GM18505 (cell line): Measurements from ENCODE around the gene COPS3.

Experiments
- ATAC-seq: cut with Tn5 transposase; IDR thresholded peaks from one replicate; pipeline ENCODE4 v1.9.1; 2021; ENCODE audit not compliant: unreplicated experiment
- POLR2A ChIP-seq: IDR thresholded peaks from 4 replicates; pipeline ENCODE4 v1.6.1; 2011; ENCODE audit warnings: borderline replicate concordance; ENCODE audit not compliant: insufficient read depth, insufficient read length; ENCODE audit errors: extremely low read depth

The COPS3 gene

DNA sequence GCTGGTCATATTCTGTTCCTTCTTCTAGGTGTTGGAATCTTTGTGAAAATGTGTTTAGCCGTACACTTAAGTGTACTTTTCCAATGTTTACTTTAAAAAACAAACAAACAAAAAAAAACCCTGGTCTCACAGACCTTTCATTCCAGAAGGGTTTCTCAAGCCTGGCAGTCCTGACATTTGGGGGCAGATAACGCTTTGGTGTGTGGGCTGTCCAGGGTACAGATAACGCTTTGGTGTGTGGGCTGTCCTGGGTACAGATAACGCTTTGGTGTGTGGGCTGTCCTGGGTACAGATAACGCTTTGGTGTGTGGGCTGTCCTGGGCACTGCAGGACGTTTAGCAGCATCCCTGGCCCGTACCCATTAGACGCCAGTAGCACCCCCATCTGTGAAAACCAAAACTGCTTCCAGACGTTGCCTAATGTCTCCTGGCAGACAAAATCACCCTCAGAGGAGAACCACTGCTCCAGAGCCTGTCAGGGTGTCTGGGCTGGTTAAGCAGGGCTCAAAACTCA, 28.8 kb downstream of the COPS3 start:
- no peak for ATAC-seq
- TF ChIP-seq POLR2A, result no peak

DNA sequence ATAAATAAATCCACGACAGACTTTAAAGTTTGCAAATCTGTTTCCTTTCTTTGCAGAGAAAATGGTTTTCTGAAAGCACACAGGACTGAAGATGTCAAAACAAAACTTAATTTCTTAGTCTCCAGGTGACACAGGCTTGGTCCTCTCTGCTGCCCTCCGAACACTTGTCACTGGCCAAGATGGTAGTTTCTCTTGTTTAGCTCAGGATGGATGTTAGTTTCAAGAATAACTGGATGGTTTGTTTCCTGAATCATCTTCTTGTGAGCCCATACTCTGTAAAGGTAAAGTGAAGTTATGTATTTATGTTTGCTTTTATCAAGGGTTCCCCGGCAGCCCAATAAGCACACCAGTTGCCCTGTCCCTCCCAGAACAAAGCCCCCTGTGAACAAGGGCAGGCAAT, 34.2 kb downstream of the COPS3 start:
- ATAC-seq, result no peak
- TF ChIP-seq POLR2A, result no peak

DNA sequence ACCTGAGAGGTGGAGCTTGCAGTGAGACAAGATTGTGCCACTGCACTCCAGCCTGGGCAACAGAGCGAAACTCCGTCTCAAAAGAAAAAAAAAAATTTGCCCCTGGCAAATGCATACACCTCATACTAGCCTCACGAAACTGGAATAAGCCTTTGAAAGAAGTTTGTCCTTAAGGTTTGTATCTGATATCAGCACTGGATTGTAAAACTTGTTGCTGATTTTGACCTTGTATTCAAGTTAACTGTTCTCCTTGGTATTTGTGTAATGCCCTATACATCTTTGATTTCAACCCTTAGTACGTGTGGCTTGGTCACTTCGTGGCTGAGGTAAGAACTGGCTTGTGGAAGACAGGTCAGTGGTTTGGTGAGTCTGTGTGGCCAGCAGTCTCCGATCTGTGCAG, 37.9 kb downstream of the COPS3 start:
- no peak for ATAC-seq
- TF ChIP-seq POLR2A, result no peak

DNA sequence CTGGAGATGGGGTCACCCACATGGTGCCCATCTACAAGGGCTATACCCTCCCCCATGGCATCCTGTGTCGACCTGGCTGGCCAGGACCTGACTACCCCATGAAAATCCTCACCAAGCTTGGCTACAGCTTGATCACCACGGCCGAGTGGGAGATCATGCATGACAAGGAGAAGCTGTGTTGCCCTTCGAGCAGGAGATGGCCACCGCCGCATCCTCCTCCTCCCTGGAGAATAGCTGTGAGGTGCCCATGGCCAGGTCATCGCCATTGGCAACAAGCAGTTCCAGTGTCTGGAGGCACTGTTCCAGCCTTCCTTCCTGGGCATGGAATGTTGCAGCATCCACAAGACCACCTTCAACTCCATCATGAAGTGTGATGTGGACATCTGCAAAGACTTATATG, 38.8 kb downstream of the COPS3 start:
- ATAC-seq, result no peak
- TF ChIP-seq POLR2A, result no peak

DNA sequence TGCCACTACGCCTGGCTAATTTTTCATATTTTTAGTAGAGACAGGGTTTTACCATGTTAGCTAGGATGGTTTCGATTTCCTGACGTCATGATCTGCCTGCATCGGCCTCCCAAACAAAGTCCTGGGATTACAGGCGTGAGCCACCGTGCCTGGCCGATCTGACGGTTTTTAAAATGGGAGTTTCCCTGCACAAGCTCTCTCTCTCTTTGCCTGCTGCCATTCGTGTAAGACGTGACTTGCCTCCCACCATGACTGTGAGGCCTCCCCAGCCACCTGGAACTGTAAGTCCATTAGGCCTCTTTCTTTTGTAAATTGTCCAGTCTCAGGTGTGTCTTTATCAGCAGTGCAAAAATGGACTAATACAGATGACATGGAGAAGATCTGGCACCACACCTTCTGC, 39.4 kb downstream of the COPS3 start:
- TF ChIP-seq POLR2A, result no peak
- no peak for ATAC-seq

DNA sequence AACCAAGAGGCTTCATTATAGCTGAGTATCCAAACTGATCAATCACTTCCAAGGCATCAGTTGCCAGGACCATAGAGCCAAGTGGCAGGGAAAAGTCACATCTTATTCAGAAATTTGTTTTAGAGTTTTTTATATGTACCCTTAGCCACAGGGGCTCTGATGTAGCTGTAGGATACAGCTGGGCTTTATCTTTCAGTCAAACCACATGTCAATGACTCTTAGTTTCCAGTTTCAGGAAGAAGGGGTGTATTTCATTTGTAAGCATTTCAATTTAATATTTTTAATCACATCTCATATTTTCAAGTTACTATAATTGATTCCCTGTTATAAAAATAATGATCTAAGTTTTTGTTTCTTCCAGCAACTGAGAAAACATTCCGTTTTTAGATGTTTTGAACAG, 41.2 kb downstream of the COPS3 start:
- ATAC-seq, result no peak
- no peak for TF ChIP-seq POLR2A

DNA sequence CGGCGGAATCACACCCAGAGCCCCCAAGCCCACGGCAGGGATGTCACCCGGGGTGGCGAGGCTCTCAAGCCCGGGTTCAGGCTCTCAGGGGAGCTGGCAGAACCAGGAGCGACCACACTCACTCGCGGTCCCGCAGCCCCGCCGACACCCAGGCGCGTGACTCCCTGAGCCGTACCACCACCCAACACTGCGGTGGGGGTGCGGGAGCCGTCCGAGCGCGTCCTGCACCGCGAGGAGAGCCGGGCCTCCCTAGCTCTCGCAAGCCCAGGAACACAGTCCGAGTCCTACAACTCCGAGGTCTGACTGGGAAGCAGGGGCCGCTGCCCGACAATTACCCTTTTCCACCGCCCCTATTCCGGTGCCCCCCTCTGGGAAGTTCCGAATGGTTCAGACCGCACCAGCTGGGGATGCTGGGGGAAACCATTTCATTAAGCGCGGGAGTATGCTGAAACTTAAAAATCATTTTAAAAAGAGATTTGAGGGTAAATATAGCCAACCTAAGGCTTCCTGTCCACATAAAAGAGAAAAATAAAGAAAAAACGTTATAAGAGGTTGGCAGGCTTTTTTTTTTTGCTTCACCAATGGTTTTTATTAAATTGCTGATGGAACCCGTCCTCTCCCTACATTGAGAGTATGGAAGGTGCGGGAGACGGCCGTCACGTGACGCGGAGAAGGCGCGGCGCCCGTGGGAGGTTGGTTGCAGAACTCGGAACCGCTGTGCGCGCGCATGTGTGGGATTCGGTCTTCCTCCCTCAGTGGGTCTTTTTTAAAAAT, 43.8 kb downstream of the COPS3 start, which contains the start of gene FLCN:
TSS of gene FLCN (minus strand) at position 143 of the 774 bp plus-strand sequence. CDS start 9,031 bp downstream, outside the sequence.
- ATAC-seq, result peak; percentile 84
- TF ChIP-seq POLR2A, result peak; percentile 85

DNA sequence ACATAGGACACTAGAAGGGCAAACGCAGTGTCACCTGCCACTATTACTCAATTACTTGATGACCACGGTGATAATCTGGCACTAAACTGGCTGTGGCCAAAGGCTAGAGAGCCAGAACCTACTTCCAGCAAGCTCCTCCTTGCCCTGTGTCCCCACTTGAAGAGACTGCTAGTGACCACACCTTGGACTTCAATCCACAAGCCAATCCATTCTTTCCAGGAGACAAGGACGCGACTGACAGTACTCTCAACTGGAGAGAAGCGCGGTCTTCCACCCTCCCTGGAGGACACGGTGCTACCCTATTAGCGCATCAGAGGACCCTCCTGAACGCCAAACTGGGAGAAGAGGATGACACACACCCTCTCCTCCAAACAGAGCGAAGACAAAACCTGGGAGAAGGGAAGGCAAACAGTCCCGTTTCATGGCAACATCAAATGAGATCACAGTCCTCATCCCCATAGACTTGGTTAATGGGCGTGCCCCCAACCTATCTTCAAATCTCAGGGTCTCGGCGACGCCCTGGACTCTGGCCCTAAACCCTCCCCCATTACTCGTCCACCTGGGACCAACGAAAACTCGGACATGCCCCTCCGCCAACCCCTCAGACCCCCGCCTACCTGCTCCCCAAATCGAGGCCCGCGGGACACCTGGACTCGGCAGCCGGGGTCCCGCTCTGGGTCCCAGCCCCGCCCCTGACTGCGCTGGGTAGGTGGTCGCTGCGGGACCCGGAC, 44.6 kb downstream of the COPS3 start:
- no peak for TF ChIP-seq POLR2A

DNA sequence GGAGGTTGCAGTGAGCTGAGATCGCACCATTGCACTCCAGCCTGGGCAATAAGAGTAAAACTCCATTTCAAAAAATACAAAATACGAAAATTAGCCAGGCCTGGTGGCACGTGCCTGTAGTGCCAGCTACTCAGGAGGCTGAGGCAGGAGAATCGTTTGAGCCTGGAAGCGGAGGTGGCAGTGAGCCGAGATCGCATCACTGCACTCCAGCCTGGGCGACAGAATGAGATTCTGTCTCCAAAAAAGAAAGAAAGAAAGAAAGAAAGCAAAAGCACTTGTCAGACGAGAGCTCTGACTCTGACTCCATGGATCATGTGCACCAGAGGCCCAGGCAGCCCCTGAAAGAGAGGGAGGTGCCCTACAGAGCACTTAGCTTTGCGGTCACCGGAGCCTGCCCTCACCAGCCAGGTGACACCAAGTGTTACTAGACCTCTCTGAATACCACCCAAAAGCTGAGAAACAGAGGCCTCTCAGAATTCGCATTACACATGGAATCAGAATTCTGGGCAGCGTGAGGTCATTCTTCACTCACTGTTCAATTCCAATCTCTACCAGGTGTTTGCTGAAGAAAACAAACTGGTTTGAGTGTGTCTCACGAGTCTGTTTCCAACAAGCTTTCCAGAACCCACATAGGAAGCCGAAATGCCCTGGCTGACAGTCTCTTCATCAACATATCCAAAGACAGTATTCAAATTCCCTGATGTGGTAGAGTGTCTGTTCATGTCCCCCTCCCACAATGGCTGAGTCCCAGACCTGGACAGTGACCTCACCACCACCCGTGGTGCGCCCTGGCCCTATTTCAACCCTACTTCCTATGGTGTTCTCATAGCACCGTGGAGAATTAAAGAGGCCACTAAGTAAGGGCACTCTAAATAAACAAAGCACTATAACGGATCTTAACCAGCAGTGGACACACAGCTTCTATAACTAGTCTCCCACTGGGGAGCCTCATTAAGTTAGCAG, 45.6 kb downstream of the COPS3 start:
- no peak for ATAC-seq
- TF ChIP-seq POLR2A, result no peak

More for the DNA sequence above, 44.6 kb downstream of the COPS3 start:
- ATAC-seq, result no peak

DNA sequence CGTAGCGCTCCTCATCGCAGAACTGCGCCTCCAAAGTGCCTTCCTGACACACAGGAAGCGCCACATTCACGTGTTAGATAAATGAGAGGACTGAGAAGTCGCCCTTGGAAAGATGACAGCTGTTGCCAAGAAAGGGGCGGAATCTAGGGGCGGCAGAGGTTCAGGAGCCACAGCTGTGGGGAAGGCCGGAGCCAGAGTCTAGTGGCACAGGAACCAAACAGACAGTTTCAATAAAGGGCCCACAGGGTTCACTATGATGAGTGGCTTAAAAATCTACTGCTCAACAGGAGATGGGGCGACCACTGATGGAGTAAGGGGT, 48.8 kb downstream of the COPS3 start:
- no peak for ATAC-seq
- TF ChIP-seq POLR2A, result no peak

DNA sequence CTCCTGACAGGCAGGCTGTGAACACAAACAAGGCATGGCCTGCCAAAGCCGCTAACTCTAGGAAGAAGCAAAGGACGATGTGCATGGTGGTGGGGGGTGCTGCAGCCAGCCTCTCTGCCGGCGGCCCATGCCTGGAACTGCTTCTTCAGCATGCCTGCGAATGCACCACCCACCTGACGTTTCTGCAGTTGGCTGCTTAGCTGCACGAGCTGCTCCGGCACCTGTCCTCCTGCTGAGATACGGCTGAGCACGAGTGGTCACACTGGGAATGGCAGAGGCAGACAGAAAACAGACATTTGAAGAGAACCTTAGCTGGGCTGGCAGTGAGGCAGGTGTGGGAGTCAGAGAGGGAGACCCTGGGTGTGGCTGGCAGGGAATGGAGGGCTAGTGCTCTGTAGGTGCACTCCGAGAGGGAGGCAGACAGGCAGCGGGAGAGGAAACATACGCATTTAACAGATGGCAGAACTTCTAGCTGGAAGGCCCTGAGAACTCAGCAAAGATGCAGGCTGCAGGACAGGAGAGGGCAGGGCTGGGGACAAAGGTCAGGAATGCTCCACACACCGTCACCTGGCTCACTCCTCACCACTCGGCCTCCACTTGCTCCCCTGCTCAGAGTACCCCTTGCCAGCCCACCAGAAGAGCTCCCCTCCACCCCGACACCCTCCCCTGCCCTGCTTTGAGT, 49.3 kb downstream of the COPS3 start:
- no peak for ATAC-seq
- no peak for TF ChIP-seq POLR2A
